Bronchial epithelial cell (primary cell): ENCODE results near the gene SYT12. TPM values are rescaled to one million over a fixed set of nuclear protein-coding genes. Genes with fewer than 3 reads are reported as not detected.

Source experiments
- DNase-seq: peaks from one replicate; pipeline ENCODE4 v3.0.0-alpha.2; 2010; ENCODE audit warnings: low read depth
- FAIRE-seq: peaks from 2 replicates; lab custom pipeline; 2011; peaks lifted over from hg19 to GRCh38; lab: Jason Lieb, UNC
- H3K27me3 ChIP-seq: 2 replicates; pipeline ENCODE4 v1.5.1; 2011; ENCODE audit warnings: low read length; ENCODE audit not compliant: control insufficient read depth, insufficient read depth
- H3K36me3 ChIP-seq: 2 replicates; pipeline ENCODE4 v1.5.1; 2011; ENCODE audit warnings: low read length; ENCODE audit not compliant: control insufficient read depth, insufficient read depth
- H3K4me3 ChIP-seq: 2 replicates; pipeline ENCODE4 v1.5.1; 2011; ENCODE audit warnings: mild to moderate bottlenecking, low read depth, low read length, control low read depth
- CTCF ChIP-seq: IDR thresholded peaks from 2 replicates; pipeline ENCODE4 v1.5.1; 2011; ENCODE audit warnings: mild to moderate bottlenecking, moderate library complexity, low read length, control low read depth, inconsistent platforms; ENCODE audit not compliant: insufficient read depth, severe bottlenecking
- total RNA-seq: library from RNA; depleted of rRNA; stranded (reverse); fragments of >200 nt; gene quantifications from 2 replicates; pipeline ENCODE4 v1.2.1, GENCODE V29; 2014

The SYT12 gene
- total RNA-seq, 1 donor from 2014 or later = 2.9 TPM

DNA sequence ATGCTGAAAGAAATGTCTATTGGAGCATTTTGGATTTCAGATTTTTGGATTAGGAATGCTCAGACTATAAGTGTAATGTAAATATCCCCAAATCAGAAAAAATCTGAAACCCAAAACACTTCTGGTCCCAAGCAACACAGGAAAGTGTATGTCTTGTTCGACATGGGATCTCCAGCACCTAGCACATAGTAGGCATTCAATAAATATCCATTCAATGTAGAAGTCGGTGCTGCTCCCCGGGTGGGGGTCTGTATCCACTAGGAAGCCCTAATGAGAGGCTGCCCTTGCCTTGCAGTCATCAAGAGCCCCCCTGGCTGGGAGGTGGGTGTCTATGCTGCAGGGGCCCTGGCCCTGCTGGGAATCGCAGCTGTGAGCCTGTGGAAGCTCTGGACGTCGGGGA is 11.4 kb downstream of the SYT12 start:
- DNase-seq (no peak), FAIRE-seq (no peak)
- H3K4me3 ChIP-seq = no peak overlapping the region
- TF ChIP-seq CTCF = no peak
- no peaks in the 10 kb centered on the region for H3K36me3 ChIP-seq
- H3K27me3 ChIP-seq = no peaks in the 10 kb centered on the region

- TF ChIP-seq CTCF = no peak
- no peak for FAIRE-seq
Measured at GRCh38 chr11:67040147-67040546, 17.2 kb downstream of the SYT12 start.

DNA sequence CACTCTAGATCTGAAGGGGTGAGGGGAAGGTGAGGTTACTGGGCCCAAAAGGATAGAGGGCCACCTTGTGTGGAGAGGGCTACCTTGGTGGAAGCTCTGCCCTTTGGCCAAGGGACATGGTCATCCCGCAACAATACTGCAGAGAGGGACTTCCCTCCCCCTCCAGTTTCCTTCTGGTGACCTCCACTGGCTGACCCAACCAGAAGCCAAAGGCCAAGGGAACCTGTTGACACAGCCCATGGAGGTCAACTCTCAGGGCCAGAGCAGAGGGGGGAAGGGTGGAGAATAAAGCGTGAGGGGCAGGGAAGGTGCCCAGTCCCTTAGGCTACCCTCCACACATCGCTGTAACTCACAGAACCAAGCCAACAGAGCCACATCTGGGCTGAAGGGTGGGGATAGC is 18.7 kb downstream of the SYT12 start:
- no peaks in the 10 kb centered on the region for H3K27me3 ChIP-seq
- FAIRE-seq (no peak), DNase-seq (no peak)
- H3K4me3 ChIP-seq = no peak overlapping the region
- peaks cover 2% of the 10 kb centered on the region for H3K36me3 ChIP-seq
- no peak for TF ChIP-seq CTCF

More at GRCh38 chr11:67040147-67040546, 17.2 kb downstream of the SYT12 start:
- Histone ChIP-seq H3K4me3 (no peak overlapping the region), H3K27me3 (no peaks in the 10 kb centered on the region), H3K36me3 (peaks cover 2% of the 10 kb centered on the region)
- DNase-seq = no peak

GRCh38 chr11:67043572-67044349 is 20.8 kb downstream of the SYT12 start:
- DNase-seq (no peak), FAIRE-seq (no peak)
- no peak overlapping the region for H3K4me3 ChIP-seq
- no peak for TF ChIP-seq CTCF
- peaks cover 2% of the 10 kb centered on the region for H3K36me3 ChIP-seq
- no peaks in the 10 kb centered on the region for H3K27me3 ChIP-seq

- FAIRE-seq = no peak
- no peak for TF ChIP-seq CTCF
- H3K27me3 ChIP-seq = no peaks in the 10 kb centered on the region
- peaks cover 3% of the 10 kb centered on the region for H3K36me3 ChIP-seq
- no peak overlapping the region for H3K4me3 ChIP-seq
- no peak for DNase-seq
Measured at GRCh38 chr11:67044496-67044895, 21.6 kb downstream of the SYT12 start.
